ACHN (cell line): ENCODE data around the gene SCFD2.
"Not testable (repeated sequence)": the region's sequence is repeated elsewhere in the genome, so short reads cannot be mapped to it uniquely, and the experiment has no call there.

Experiments
- DNase-seq: peaks from one replicate; pipeline ENCODE4 v3.0.0-alpha.2; 2015
- in situ Hi-C: cut with HindIII; loops from 2 replicates; pipeline ENCODE4 v1.10.0; 2017; ENCODE audit warnings: low sequenced_read_pairs, low pct_ligation_motif_present, low pct_unique_long_range_greater_than_20kb

Gene SCFD2

GRCh38 chr4:53168228-53168627 is 197.6 kb downstream of the SCFD2 start:
- no peak for DNase-seq
- in situ Hi-C loops = no loop called here

- in situ Hi-C loops = no loop called here
- no peak for DNase-seq
Measured at GRCh38 chr4:53162969-53163368, 202.9 kb downstream of the SCFD2 start.

- in situ Hi-C loops = no loop called here
- DNase-seq = no peak
Measured at GRCh38 chr4:53161787-53162433, 204.0 kb downstream of the SCFD2 start.

GRCh38 chr4:53161051-53161786 is 204.6 kb downstream of the SCFD2 start:
- in situ Hi-C loops = no loop called here
- no peak for DNase-seq

- in situ Hi-C loops = no loop called here
- DNase-seq = no peak
Measured at GRCh38 chr4:53156896-53157295, 209.0 kb downstream of the SCFD2 start.

- no peak for DNase-seq
- in situ Hi-C loops = no loop called here
Measured at GRCh38 chr4:53152467-53152866, 213.4 kb downstream of the SCFD2 start.

GRCh38 chr4:53151489-53151788 is 214.4 kb downstream of the SCFD2 start:
- in situ Hi-C loops = no loop called here
- DNase-seq = no peak

- in situ Hi-C loops = no loop called here
- no peak for DNase-seq
Measured at GRCh38 chr4:53150631-53151488, 215.0 kb downstream of the SCFD2 start.

- in situ Hi-C loops = no loop called here
- no peak for DNase-seq
Measured at GRCh38 chr4:53147711-53148110, 218.2 kb downstream of the SCFD2 start.

GRCh38 chr4:53147197-53147596 is 218.7 kb downstream of the SCFD2 start:
- in situ Hi-C loops = no loop called here
- DNase-seq = no peak

GRCh38 chr4:53141308-53141707 is 224.6 kb downstream of the SCFD2 start:
- in situ Hi-C loops = no loop called here
- DNase-seq = no peak

- DNase-seq, in situ Hi-C loops: not testable (repeated sequence)
Measured at GRCh38 chr4:53139256-53139655, 226.6 kb downstream of the SCFD2 start.

- in situ Hi-C loops = no loop called here
- no peak for DNase-seq
Measured at GRCh38 chr4:53137468-53137867, 228.4 kb downstream of the SCFD2 start.

- DNase-seq = no peak
- in situ Hi-C loops = no loop called here
Measured at GRCh38 chr4:53136954-53137353, 228.9 kb downstream of the SCFD2 start.

GRCh38 chr4:53132132-53132891 is 233.5 kb downstream of the SCFD2 start:
- DNase-seq = no peak
- in situ Hi-C loops = no loop called here

GRCh38 chr4:53131562-53131925 is 234.3 kb downstream of the SCFD2 start:
- DNase-seq = no peak
- in situ Hi-C loops = no loop called here

- DNase-seq = no peak
- in situ Hi-C loops = no loop called here
Measured at GRCh38 chr4:53130896-53131561, 234.8 kb downstream of the SCFD2 start.

GRCh38 chr4:53128706-53129357 is 237.0 kb downstream of the SCFD2 start:
- no peak for DNase-seq
- in situ Hi-C loops = no loop called here
